IMR-90 (cell line): ENCODE results near the gene NPB. TPM values are rescaled to one million over a fixed set of nuclear protein-coding genes. Genes with fewer than 3 reads are reported as not detected.

Source experiments
- ATAC-seq: fragments of 200-7000 bp; cut with Tn5 transposase; 2 replicates; pipeline ENCODE4 v1.9.1; 2020; ENCODE audit warnings: low read depth, mild to moderate bottlenecking, moderate library complexity
- BruUV-seq: library from RNA; stranded (reverse); fragments of 400-500 nt; replicated peaks from 2 replicates; lab custom pipeline; 2021; lab: Mats Ljungman, UMichigan
- CTCF ChIA-PET: fragments of 300-600 bp; formaldehyde crosslinking; extraction: SDS; loops from one replicate; lab custom pipeline; 2021; ENCODE audit warnings: antibody characterized with exemption; lab: Yijun Ruan, JAX
- POLR2A ChIA-PET: fragments of 300-600 bp; sonication (Branson Sonifier 250); formaldehyde crosslinking; loops from one replicate; lab custom pipeline; 2022; ENCODE audit warnings: antibody characterized with exemption; ENCODE audit not compliant: unreplicated experiment; lab: Charles Lee
- DNase-seq: peaks from one replicate; pipeline ENCODE4 v3.0.0; 2013
- H2AFZ ChIP-seq: replicated peaks from 2 replicates; pipeline ENCODE3; 2013; ENCODE audit warnings: low read length, mild to moderate bottlenecking; ENCODE audit not compliant: poor library complexity
- H2AK5ac ChIP-seq: 2 replicates; pipeline ENCODE4 v1.6.1; 2013; ENCODE audit warnings: low read depth, low read length, inconsistent platforms
- H2AK9ac ChIP-seq: replicated peaks from 2 replicates; pipeline ENCODE3; 2013; ENCODE audit warnings: mild to moderate bottlenecking, low read depth, low read length, moderate library complexity; ENCODE audit not compliant: poor library complexity
- H2BK120ac ChIP-seq: 2 replicates; pipeline ENCODE4 v1.6.1; 2013; ENCODE audit warnings: low read depth, low read length, inconsistent platforms
- H2BK15ac ChIP-seq: 3 replicates; pipeline ENCODE4 v1.6.1; 2013; ENCODE audit warnings: low read depth, low read length, inconsistent platforms
- H2BK20ac ChIP-seq: 2 replicates; pipeline ENCODE4 v1.6.1; 2013; ENCODE audit warnings: low read depth, mild to moderate bottlenecking, inconsistent platforms, low read length, moderate library complexity
- H2BK5ac ChIP-seq: 2 replicates; pipeline ENCODE4 v1.6.1; 2013; ENCODE audit warnings: mild to moderate bottlenecking, low read depth, low read length, inconsistent platforms; ENCODE audit not compliant: poor library complexity, severe bottlenecking
- H3K14ac ChIP-seq: replicated peaks from 2 replicates; pipeline ENCODE4 v1.6.1; 2013; ENCODE audit warnings: low read depth, low read length, inconsistent platforms
- H3K18ac ChIP-seq: 2 replicates; pipeline ENCODE4 v1.6.1; 2013; ENCODE audit warnings: low read depth, low read length, control low read depth
- H3K23ac ChIP-seq: 2 replicates; pipeline ENCODE4 v1.6.1; 2013; ENCODE audit warnings: low read depth, low read length, inconsistent platforms
- H3K27ac ChIP-seq: 2 replicates; pipeline ENCODE4 v1.5.1; 2013; ENCODE audit warnings: mild to moderate bottlenecking, control low read depth, low read length; ENCODE audit not compliant: insufficient read depth
- H3K27me3 ChIP-seq: 2 replicates; pipeline ENCODE4 v1.6.1; 2013; ENCODE audit warnings: low read length; ENCODE audit not compliant: control insufficient read depth, insufficient read depth
- H3K36me3 ChIP-seq: 2 replicates; pipeline ENCODE4 v1.6.1; 2013; ENCODE audit warnings: low read length, mixed read lengths; ENCODE audit not compliant: control insufficient read depth, insufficient read depth
- H3K4ac ChIP-seq: 2 replicates; pipeline ENCODE4 v1.6.1; 2013; ENCODE audit warnings: low read depth, low read length, inconsistent platforms
- H3K4me1 ChIP-seq: 2 replicates; pipeline ENCODE4 v1.6.1; 2013; ENCODE audit warnings: low read length, mixed read lengths; ENCODE audit not compliant: control insufficient read depth, insufficient read depth
- H3K4me2 ChIP-seq: 2 replicates; pipeline ENCODE4 v1.6.1; 2013; ENCODE audit warnings: low read depth, mild to moderate bottlenecking, control low read depth, low read length, moderate library complexity
- H3K4me3 ChIP-seq: 2 replicates; pipeline ENCODE4 v1.5.1; 2013; ENCODE audit warnings: low read depth, mild to moderate bottlenecking, control low read depth, low read length, moderate library complexity; ENCODE audit not compliant: insufficient read depth
- H3K56ac ChIP-seq: 2 replicates; pipeline ENCODE4 v1.6.1; 2013; ENCODE audit warnings: low read length, inconsistent platforms; ENCODE audit not compliant: insufficient read depth; ENCODE audit errors: extremely low read depth
- H3K79me1 ChIP-seq, 2 experiments: 2 replicates each; pipeline ENCODE4 v1.6.1; 2013; ENCODE audit warnings: low read length in 2 of 2, inconsistent platforms in 1 of 2, low read depth in 1 of 2
- H3K9ac ChIP-seq: 2 replicates; pipeline ENCODE4 v1.6.1; 2013; ENCODE audit warnings: low read depth, low read length, control low read depth
- H3K9me1 ChIP-seq: 2 replicates; pipeline ENCODE4 v1.6.1; 2013; ENCODE audit warnings: low read length, inconsistent platforms; ENCODE audit not compliant: insufficient read depth
- H3K9me3 ChIP-seq: 2 replicates; pipeline ENCODE4 v1.6.1; 2013; ENCODE audit warnings: low read length; ENCODE audit not compliant: control insufficient read depth, insufficient read depth
- H4K20me1 ChIP-seq: 2 replicates; pipeline ENCODE4 v1.6.1; 2013; ENCODE audit warnings: low read length, inconsistent platforms; ENCODE audit not compliant: insufficient read depth
- H4K5ac ChIP-seq: 2 replicates; pipeline ENCODE4 v1.6.1; 2013; ENCODE audit warnings: mild to moderate bottlenecking, low read depth, low read length, control low read depth
- H4K8ac ChIP-seq, 2 experiments: 2 replicates each; pipeline ENCODE4 v1.6.1; 2013; ENCODE audit warnings: low read depth in 2 of 2, low read length in 2 of 2, control low read depth in 1 of 2, inconsistent platforms in 1 of 2
- H4K91ac ChIP-seq: 2 replicates; pipeline ENCODE4 v1.6.1; 2013; ENCODE audit warnings: low read depth, low read length, inconsistent platforms; ENCODE audit not compliant: insufficient read depth
- CEBPB ChIP-seq: IDR thresholded peaks from 2 replicates; pipeline ENCODE4 v1.6.1; 2012; ENCODE audit warnings: low read depth, low read length, improper control_type of control experiment
- CHD1 ChIP-seq: IDR thresholded peaks from 2 replicates; pipeline ENCODE4 v1.6.1; 2012; ENCODE audit warnings: low read depth, low read length, improper control_type of control experiment
- ELK1 ChIP-seq: fragments of 150-350 bp; IDR thresholded peaks from 2 replicates; pipeline ENCODE4 v1.6.1; 2016; ENCODE audit warnings: low read depth, mild to moderate bottlenecking, low read length, moderate library complexity, borderline replicate concordance
- MAFK ChIP-seq: IDR thresholded peaks from 2 replicates; pipeline ENCODE4 v1.6.1; 2012; ENCODE audit warnings: low read depth, low read length, improper control_type of control experiment
- MAZ ChIP-seq: IDR thresholded peaks from 2 replicates; pipeline ENCODE4 v1.6.1; 2012; ENCODE audit warnings: low read depth, mild to moderate bottlenecking, low read length, improper control_type of control experiment, moderate library complexity, borderline replicate concordance
- RCOR1 ChIP-seq: IDR thresholded peaks from 2 replicates; pipeline ENCODE4 v1.6.1; 2012; ENCODE audit warnings: mild to moderate bottlenecking, low read length, improper control_type of control experiment; ENCODE audit not compliant: insufficient replicate concordance
- SMC3 ChIP-seq: fragments of 150-350 bp; IDR thresholded peaks from 2 replicates; pipeline ENCODE4 v1.6.1; 2016; ENCODE audit warnings: low read depth, mild to moderate bottlenecking, antibody characterized with exemption, low read length, moderate library complexity
- WGBS, 2 experiments: methylation state at CpG; one replicate each; pipeline versions ENCODE4 v1.1.5 to v1.1.7; 2013; ENCODE audit warnings: missing lambda C conversion rate in 2 of 2; ENCODE audit not compliant: insufficient read length in 1 of 2; ENCODE audit errors: extremely low coverage in 2 of 2; 5-methylcytosine and 5-hydroxymethylcytosine counted together
- dilution Hi-C: fragments of 300-500 bp; cut with HindIII; formaldehyde crosslinking; loops from one replicate; pipeline ENCODE4 v1.14.3; 2018; ENCODE audit warnings: low sequenced_read_pairs; ENCODE audit not compliant: unreplicated experiment
- in situ Hi-C: fragments of 300-500 bp; cut with MboI; formaldehyde crosslinking; loops from 3 replicates; pipeline ENCODE4 v1.14.3; 2019; ENCODE audit warnings: low sequenced_read_pairs, inconsistent platforms, mixed read lengths
- intact Hi-C: fragments of 100-400 bp; cut with micrococcal nuclease; formaldehyde crosslinking; loops from 2 replicates; pipeline ENCODE4 v1.10.0; 2022
- polyA plus RNA-seq, 3 experiments: library from polyadenylated mRNA; depleted of rRNA; stranded (reverse); fragments of >200 nt; gene quantifications; 2 replicates each; pipeline ENCODE4 v1.2.3, GENCODE V29; 2012; ENCODE audit warnings: low replicate concordance in 1 of 3
- total RNA-seq: library from RNA; depleted of rRNA; stranded (reverse); fragments of >200 nt; gene quantifications from 2 replicates; pipeline ENCODE4 v1.2.3, GENCODE V29; 2012

NPB gene
- total and polyA plus RNA-seq, 2 of the 4 experiments (the other 2 are of a cell fraction), result 0.51 TPM; not detected in 1

DNA sequence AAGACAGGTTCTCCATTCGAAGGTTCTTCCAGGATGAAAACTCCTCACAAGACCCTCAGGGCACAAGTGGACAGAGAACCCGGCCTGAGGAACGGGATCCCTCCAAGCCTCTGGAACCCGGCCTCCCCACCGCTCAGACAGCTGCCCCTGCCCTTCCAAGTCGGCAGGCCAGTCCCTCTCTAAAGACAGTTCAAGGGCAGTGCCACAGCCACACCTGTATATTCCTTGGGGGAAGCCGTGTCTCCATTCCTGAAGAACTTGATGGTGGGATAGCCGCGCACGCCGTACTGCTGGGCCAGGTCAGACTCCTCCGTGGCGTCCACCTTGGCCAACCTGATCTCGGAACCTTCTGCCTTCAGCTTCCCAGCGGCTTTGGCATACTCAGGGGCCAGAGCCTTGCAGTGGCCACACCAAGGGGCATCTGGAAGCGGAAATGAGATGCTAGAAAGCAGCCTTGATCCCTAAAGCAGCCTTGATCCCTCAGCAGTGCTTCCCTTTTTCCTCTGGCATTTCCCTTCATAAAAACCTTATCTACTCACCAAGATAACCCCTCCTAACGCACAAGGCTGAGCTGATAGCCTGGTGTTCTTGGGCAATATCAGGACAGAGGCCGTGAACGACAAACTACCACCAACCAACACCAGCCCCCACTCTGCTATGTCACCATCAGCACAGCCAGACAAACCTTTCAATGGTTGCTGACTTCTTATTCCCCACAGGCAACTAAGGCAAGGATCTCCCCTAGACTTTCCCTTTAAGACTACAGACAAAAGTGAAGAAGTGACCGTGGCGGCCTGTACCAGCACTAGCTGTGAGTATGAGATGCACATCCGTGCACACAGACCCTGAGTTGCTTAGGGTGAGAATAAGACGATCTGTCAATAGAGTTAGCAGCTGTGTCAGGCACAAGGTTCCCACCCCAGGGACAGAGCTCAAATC, 42.8 kb upstream of the NPB start:
- ATAC-seq (no peak), DNase-seq (no peak)
- in situ Hi-C loops (no loop called here), dilution Hi-C loops (no loop called here), intact Hi-C loops (no loop called here)
- H2BK15ac ChIP-seq, result no peak overlapping the region
- H3K56ac ChIP-seq, result peak overlapping the region; percentile 57; the same call in 1 of the 2 replicates
- H2BK120ac ChIP-seq, result no peak overlapping the region
- peak overlapping the region; percentile 89 for H3K27ac ChIP-seq
- TSS peak; percentile 31 for BruUV-seq
- H3K4me1 ChIP-seq, result peaks cover 18% of the 10 kb centered on the region
- H4K91ac ChIP-seq, result peak overlapping the region; percentile 89
- peaks cover 21% of the 10 kb centered on the region for H3K9me1 ChIP-seq
- TF ChIP-seq SMC3, result no peak
- TF ChIP-seq CEBPB, result peak; percentile 46; the same call in 1 of the 2 replicates
- TF ChIP-seq MAFK, result no peak
- TF ChIP-seq CHD1, result no peak
- TF ChIP-seq MAZ, result no peak
- TF ChIP-seq ELK1, result no peak
- no peak for TF ChIP-seq RCOR1
- H3K4me2 ChIP-seq, result peak overlapping the region; percentile 98
- H2AFZ ChIP-seq, result peak overlapping the region; percentile 43
- H3K14ac ChIP-seq, result peak overlapping the region; percentile 97
- H3K9ac ChIP-seq, result peak overlapping the region; percentile 86
- peak overlapping the region; percentile 81 for H2BK5ac ChIP-seq
- H2AK5ac ChIP-seq, result peak overlapping the region; percentile 86
- H3K4me3 ChIP-seq, result peak overlapping the region; percentile 82
- POLR2A ChIA-PET, result interaction anchor here (0.6 kb wide), 1 partner anchor 128 kb away, joined by 4 read pairs; no protein-coding TSS in a partner anchor
- H3K4ac ChIP-seq, result peak overlapping the region; percentile 92
- H3K9me3 ChIP-seq, result no peaks in the 10 kb centered on the region
- H4K8ac ChIP-seq, result peak overlapping the region in 1 of 2 experiments; percentile 69; a peak in 1 of 4 replicates
- CTCF ChIA-PET, result no interaction called here
- H4K5ac ChIP-seq, result peak overlapping the region; percentile 39; the same call in 1 of the 2 replicates
- peaks cover 50% of the 10 kb centered on the region for H4K20me1 ChIP-seq
- peak overlapping the region; percentile 94 for H3K23ac ChIP-seq
- no peak overlapping the region; the same call in 1 of the 2 replicates for H3K18ac ChIP-seq
- peaks cover 23 to 69% of the 10 kb centered on the region in 2 experiments for H3K79me1 ChIP-seq
- WGBS, 2 experiments, result 66% methylated on average over 6 of the region's 23 CpGs; no CpG with 5 or more reads in 1 of the 2 experiments
- H3K36me3 ChIP-seq, result peaks cover 43% of the 10 kb centered on the region
- H2BK20ac ChIP-seq, result no peak overlapping the region
- H2AK9ac ChIP-seq, result peak overlapping the region; percentile 91
- no peaks in the 10 kb centered on the region for H3K27me3 ChIP-seq
